ENCODE measurements around the gene MRPS10. TPM values are rescaled to one million over a fixed set of nuclear protein-coding genes. Genes with fewer than 3 reads are reported as not detected.
A peak's percentile ranks its signal among the peaks of the same experiment; 100 is the strongest.

The MRPS10 gene
- total RNA-seq, 1 experiment from 2014 or later: 67.6 TPM

GRCh38 chr6:42229506-42230119 lies 12.0 kb upstream of the MRPS10 start:
- no peak for DNase-seq (ENCODE audit: low read depth, low spot score)

GRCh38 chr6:42228305-42228704 lies 10.6 kb upstream of the MRPS10 start:
- no peak for TF ChIP-seq TCF7L2 (IDR thresholded peaks at IDR 0.05; ENCODE audit: low read depth, low read length)
- no peak for TF ChIP-seq SIN3A (IDR thresholded peaks at IDR 0.05; ENCODE audit: borderline replicate concordance, insufficient read depth, low read depth, low read length)
- no peak for TF ChIP-seq CTCF (IDR thresholded peaks at IDR 0.05)
- no peak for TF ChIP-seq REST (IDR thresholded peaks at IDR 0.05; ENCODE audit: insufficient read depth in 1 of 2, low read depth in 2 of 2, low read length in 1 of 2)
- TF ChIP-seq POLR2AphosphoS5 (IDR thresholded peaks at IDR 0.05; ENCODE audit: low read depth, low read length): no peak
- Histone ChIP-seq H3K4me1 (ENCODE audit: control insufficient read depth, insufficient read depth, low read length) (peaks cover 77% of the 10 kb centered on the region), H3K27ac (ENCODE audit: low read length) (peak overlapping the region; percentile 100), H3K9me3 (ENCODE audit: control insufficient read depth, insufficient read depth, low read depth, low read length) (no peaks in the 10 kb centered on the region), H3K36me3 (ENCODE audit: control insufficient read depth, insufficient read depth, low read length) (0 out of 2 replicates have a peak, but pooled peaks cover 2% of the 10 kb centered on the region), H3K27me3 (ENCODE audit: control insufficient read depth, insufficient read depth, low read length) (no peaks in the 10 kb centered on the region), H3K4me3 (ENCODE audit: low read depth in 2 of 2, low read length in 2 of 2) (no peak overlapping the region)
- ChIA-PET POLR2A (no interaction called here), CTCF (no interaction called here)
- in situ Hi-C loops (cut with HindIII; ENCODE audit: low pct_unique_long_range_greater_than_20kb, low sequenced_read_pairs): no loop called here
- BruUV-seq (replicated peaks): no TSS peak
- DNase-seq (ENCODE audit: low read depth, low spot score) (no peak), ATAC-seq (no peak)
- intact Hi-C loops (cut with micrococcal nuclease; ENCODE audit: unreplicated experiment): no loop called here

More at GRCh38 chr6:42229506-42230119, 12.0 kb upstream of the MRPS10 start:
- intact Hi-C loops (cut with micrococcal nuclease; ENCODE audit: unreplicated experiment) (no loop called here), in situ Hi-C loops (cut with HindIII; ENCODE audit: low pct_unique_long_range_greater_than_20kb, low sequenced_read_pairs) (no loop called here)
- no TSS peak for BruUV-seq (replicated peaks)
- peaks cover 68% of the 10 kb centered on the region for H3K4me1 ChIP-seq (ENCODE audit: control insufficient read depth, insufficient read depth, low read length)
- H3K9me3 ChIP-seq (ENCODE audit: control insufficient read depth, insufficient read depth, low read depth, low read length): no peaks in the 10 kb centered on the region
- no peaks in the 10 kb centered on the region for H3K27me3 ChIP-seq (ENCODE audit: control insufficient read depth, insufficient read depth, low read length)
- no peak overlapping the region for H3K4me3 ChIP-seq (ENCODE audit: low read depth in 2 of 2, low read length in 2 of 2)
- H3K36me3 ChIP-seq (ENCODE audit: control insufficient read depth, insufficient read depth, low read length): peaks cover 2% of the 10 kb centered on the region; the same call in 1 of the 2 replicates
- ATAC-seq: no peak
- POLR2A ChIA-PET: no interaction called here
- TF ChIP-seq CTCF (IDR thresholded peaks at IDR 0.05) (no peak), TCF7L2 (IDR thresholded peaks at IDR 0.05; ENCODE audit: low read depth, low read length) (peak; percentile 22; the same call in 1 of the 2 replicates)
- peak overlapping the region; percentile 100 for H3K27ac ChIP-seq (ENCODE audit: low read length)
- CTCF ChIA-PET: interaction anchor here (0.6 to 1.0 kb wide), 3 partner anchors 15 to 450 kb away, joined by 3 to 4 read pairs (median 3); partner anchors contain the start of gene FRS3

Measured in Panc1 (cell line).